ENCODE data around the gene SPAG16.

SPAG16 gene

DNA sequence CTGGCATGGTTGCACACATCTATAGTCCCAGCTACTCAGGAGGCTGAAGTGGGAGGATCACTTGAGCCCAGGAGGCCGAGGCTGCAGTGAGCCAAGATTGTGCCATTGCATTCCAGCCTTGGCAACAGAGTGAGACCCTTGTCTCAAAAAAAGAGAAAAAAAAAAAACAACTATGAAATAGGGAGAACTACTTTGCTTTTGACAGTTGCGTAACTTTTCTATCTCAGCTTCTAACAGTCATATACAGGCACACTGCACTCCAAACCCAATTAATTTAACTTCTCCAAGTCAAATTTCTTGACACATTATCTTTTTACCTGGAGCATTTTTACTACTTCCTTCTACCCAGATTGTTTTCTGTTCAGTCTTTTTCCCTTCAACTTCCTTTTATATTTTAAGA, 1102.5 kb downstream of the SPAG16 start:
- in situ Hi-C loops (cut with MboI; ENCODE audit: low pct_unique_long_range_greater_than_20kb, low sequenced_read_pairs, unreplicated experiment) = no loop called here
- DNase-seq (ENCODE audit: low spot score) = no peak
- TF ChIP-seq, protein P1, sequence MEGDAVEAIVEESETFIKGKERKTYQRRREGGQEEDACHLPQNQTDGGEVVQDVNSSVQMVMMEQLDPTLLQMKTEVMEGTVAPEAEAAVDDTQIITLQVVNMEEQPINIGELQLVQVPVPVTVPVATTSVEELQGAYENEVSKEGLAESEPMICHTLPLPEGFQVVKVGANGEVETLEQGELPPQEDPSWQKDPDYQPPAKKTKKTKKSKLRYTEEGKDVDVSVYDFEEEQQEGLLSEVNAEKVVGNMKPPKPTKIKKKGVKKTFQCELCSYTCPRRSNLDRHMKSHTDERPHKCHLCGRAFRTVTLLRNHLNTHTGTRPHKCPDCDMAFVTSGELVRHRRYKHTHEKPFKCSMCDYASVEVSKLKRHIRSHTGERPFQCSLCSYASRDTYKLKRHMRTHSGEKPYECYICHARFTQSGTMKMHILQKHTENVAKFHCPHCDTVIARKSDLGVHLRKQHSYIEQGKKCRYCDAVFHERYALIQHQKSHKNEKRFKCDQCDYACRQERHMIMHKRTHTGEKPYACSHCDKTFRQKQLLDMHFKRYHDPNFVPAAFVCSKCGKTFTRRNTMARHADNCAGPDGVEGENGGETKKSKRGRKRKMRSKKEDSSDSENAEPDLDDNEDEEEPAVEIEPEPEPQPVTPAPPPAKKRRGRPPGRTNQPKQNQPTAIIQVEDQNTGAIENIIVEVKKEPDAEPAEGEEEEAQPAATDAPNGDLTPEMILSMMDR (IDR thresholded peaks at IDR 0.05; ENCODE audit: extremely low read depth, insufficient read depth, missing control alignments) = no peak

DNA sequence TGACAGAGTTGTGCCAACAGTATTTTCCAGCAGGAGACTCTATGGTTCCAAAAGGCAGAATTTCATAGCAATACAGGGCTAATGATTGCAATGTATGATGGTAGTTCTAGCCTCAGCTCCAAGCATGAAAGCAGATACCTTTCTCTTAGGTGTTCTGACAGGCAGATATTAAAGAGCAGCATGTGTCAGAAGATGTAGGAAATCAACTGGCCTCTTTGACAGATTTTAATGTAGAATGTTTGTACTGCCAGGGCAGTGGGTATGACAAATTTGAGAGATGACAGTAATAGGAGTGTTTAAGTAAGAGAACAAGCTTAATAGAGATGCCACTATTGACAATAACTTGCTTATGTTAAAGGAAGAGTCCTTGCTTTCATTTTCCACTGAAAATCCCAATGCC, 1105.1 kb downstream of the SPAG16 start:
- in situ Hi-C loops (cut with MboI; ENCODE audit: low pct_unique_long_range_greater_than_20kb, low sequenced_read_pairs, unreplicated experiment) = no loop called here
- DNase-seq (ENCODE audit: low spot score) = no peak
- TF ChIP-seq, protein P1 (IDR thresholded peaks at IDR 0.05; ENCODE audit: extremely low read depth, insufficient read depth, missing control alignments) = no peak

DNA sequence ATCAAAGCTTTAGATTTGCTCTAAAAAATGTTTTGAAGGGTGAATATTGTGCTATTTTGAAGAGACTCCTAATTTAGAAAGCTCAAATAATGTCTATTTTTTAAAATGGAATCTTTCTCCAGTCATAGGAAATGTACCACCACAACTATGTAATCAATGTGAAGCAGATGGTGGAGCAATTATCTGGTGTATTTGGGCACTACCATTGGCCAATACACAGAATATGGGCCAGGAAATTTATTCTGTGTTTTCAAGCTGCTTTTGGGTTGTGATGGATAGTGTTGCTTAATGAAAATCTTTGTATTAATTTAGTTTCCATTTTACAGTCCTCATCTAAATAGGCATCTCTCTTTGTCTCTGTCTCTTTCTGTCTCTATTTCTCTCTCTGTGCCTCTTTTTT, 1109.5 kb downstream of the SPAG16 start:
- in situ Hi-C loops (cut with MboI; ENCODE audit: low pct_unique_long_range_greater_than_20kb, low sequenced_read_pairs, unreplicated experiment) = no loop called here
- DNase-seq (ENCODE audit: low spot score) = no peak
- TF ChIP-seq, protein P1 (IDR thresholded peaks at IDR 0.05; ENCODE audit: extremely low read depth, insufficient read depth, missing control alignments) = no peak

DNA sequence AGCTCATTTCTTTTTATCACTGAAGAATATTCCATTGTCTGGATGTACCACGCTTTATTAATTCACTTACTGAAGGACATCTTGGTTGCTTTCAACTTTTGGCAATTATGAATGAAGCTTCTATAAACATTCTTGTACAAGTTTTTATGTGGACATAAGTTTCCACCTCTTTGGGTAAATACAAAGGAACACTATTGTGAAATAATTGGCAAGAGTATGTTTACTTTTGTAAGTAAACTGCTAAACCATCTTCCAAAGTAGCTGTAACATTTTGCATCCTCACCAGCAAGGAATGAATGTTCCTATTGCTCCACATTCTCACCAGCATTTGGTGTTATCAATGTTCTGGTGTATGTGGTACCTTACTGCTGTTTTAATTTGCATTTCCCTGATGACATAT, 1110.8 kb downstream of the SPAG16 start:
- TF ChIP-seq, protein P1 (IDR thresholded peaks at IDR 0.05; ENCODE audit: extremely low read depth, insufficient read depth, missing control alignments) = no peak
- in situ Hi-C loops (cut with MboI; ENCODE audit: low pct_unique_long_range_greater_than_20kb, low sequenced_read_pairs, unreplicated experiment) = no loop called here
- DNase-seq (ENCODE audit: low spot score) = no peak

DNA sequence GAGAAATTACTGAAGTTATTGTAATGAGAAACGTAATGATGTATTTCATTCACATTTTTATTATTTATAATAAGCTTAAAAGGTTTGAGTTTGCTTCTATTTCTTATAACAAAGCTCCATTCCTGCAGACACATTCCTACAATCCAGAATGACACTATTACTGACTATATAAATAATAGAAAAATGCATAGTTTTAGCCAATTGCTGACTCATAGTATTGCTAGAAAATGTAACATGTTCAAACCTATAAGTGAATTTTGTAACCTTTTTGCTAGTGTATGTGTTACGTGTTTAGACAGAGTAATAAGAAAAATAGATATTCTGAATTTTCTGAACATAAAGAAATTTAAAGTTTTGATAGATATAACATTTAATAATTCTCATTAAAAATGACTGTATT, 1117.3 kb downstream of the SPAG16 start:
- in situ Hi-C loops (cut with MboI; ENCODE audit: low pct_unique_long_range_greater_than_20kb, low sequenced_read_pairs, unreplicated experiment) = no loop called here
- DNase-seq (ENCODE audit: low spot score) = no peak
- TF ChIP-seq, protein P1 (IDR thresholded peaks at IDR 0.05; ENCODE audit: extremely low read depth, insufficient read depth, missing control alignments) = no peak

DNA sequence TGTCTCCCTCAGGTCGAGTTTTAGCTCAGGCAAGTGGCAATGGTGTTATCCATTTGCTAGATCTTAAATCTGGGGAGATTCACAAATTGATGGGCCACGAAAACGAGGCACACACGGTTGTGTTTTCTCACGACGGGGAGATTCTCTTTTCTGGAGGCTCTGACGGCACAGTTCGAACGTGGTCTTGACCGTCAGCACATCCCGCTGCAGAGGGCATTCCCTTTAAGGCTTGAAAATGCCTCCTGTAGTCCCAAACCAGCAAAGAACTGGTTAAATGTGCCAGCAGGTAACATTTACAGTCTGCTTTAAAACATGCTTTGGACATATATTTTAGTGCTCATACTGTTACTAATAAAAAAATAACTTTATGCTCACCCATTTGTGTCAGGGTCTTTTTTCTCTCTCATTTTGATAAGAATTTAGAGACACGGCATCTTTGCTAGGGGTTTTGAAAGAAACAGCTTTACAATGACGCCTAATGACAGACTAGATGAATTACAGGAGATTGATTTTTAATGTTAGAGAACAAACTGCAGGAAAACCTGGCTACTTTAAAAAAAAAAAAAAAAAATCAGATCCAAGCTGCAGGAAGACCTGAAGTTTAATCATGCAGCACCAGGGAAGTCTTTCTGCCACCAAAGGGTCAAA, 1126.0 kb downstream of the SPAG16 start:
- DNase-seq (ENCODE audit: low spot score) = no peak
- TF ChIP-seq, protein P1 (IDR thresholded peaks at IDR 0.05; ENCODE audit: extremely low read depth, insufficient read depth, missing control alignments) = no peak
- in situ Hi-C loops (cut with MboI; ENCODE audit: low pct_unique_long_range_greater_than_20kb, low sequenced_read_pairs, unreplicated experiment) = no loop called here

Data from GM13977 (cell line).